ENCODE measurements around the gene TKT. TPM values are rescaled to one million over a fixed set of nuclear protein-coding genes. Genes with fewer than 3 reads are reported as not detected.

The TKT gene
- total and polyA plus RNA-seq, 2 of the 13 experiments (the other 11 are each of a cell fraction or from before 2014, with no cell fraction given): 150 to 238 TPM

- H3K79me2 ChIP-seq (ENCODE audit: insufficient read depth, low read length): no peaks in the 10 kb centered on the region
- DNase-seq (ENCODE audit: low spot score) (no peak), FAIRE-seq (no peak), ATAC-seq (no peak)
- H3K4me3 ChIP-seq (replicated peaks in 1 of 3; ENCODE audit: insufficient read depth in 1 of 3, low read depth in 2 of 3, low read length in 3 of 3): no peak overlapping the region
- TF ChIP-seq FOXA3 (CRISPR knock-in tag; IDR thresholded peaks at IDR 0.05): no peak
- TF ChIP-seq ZNF224 (CRISPR knock-in tag; IDR thresholded peaks at IDR 0.05): no peak
- no peak for TF ChIP-seq SALL2 (CRISPR knock-in tag; IDR thresholded peaks at IDR 0.05)
- no peak for TF ChIP-seq ZGPAT (CRISPR knock-in tag; IDR thresholded peaks at IDR 0.05)
- TF ChIP-seq KLF6 (CRISPR knock-in tag; IDR thresholded peaks at IDR 0.05): no peak
- TF ChIP-seq MEIS2 (CRISPR knock-in tag; IDR thresholded peaks at IDR 0.05): no peak
- no peak for TF ChIP-seq ZNF580 (CRISPR knock-in tag; IDR thresholded peaks at IDR 0.05; ENCODE audit: borderline replicate concordance, low read depth)
- no peak for TF ChIP-seq ZNF362 (CRISPR knock-in tag; IDR thresholded peaks at IDR 0.05; ENCODE audit: borderline replicate concordance)
- TF ChIP-seq ZNF234 (CRISPR knock-in tag; conservative IDR thresholded peaks at IDR 0.05): no peak
- TF ChIP-seq ATF3 (CRISPR knock-in tag; IDR thresholded peaks at IDR 0.05): no peak
- TF ChIP-seq ZNF574 (CRISPR knock-in tag; IDR thresholded peaks at IDR 0.05): no peak
- no peak for TF ChIP-seq ZNF597 (CRISPR knock-in tag; IDR thresholded peaks at IDR 0.05)
- no peak overlapping the region for H3K9ac ChIP-seq (ENCODE audit: insufficient read depth, low read depth, low read length)
- H3K4me2 ChIP-seq (ENCODE audit: low read depth, low read length): no peak overlapping the region
- 98% methylated on average over 7 of the region's 10 CpGs for WGBS (ENCODE audit: low lambda C conversion rate)
- H3K4me1 ChIP-seq (ENCODE audit: insufficient read depth, low read length): peaks cover 41% of the 10 kb centered on the region
- intact Hi-C loops (cut with micrococcal nuclease; ENCODE audit: unreplicated experiment): no loop called here
- H2AFZ ChIP-seq (ENCODE audit: low read length): no peak overlapping the region
- H3K9me3 ChIP-seq (ENCODE audit: low read length): no peaks in the 10 kb centered on the region
- no TSS peak for BruUV-seq (replicated peaks)
- ChIA-PET CTCF (ENCODE audit: low intra/inter-chr PET ratio, low total read pairs) (no interaction called here), POLR2A (interaction anchor here (1.3 kb wide), 1 partner anchor 10 kb away, joined by 3 read pairs; no protein-coding TSS in a partner anchor)
- peaks cover 55 to 78% of the 10 kb centered on the region in 2 experiments for H3K36me3 ChIP-seq (replicated peaks in 1 of 2; ENCODE audit: control insufficient read depth in 1 of 2, insufficient read depth in 2 of 2, low read length in 2 of 2)
- no peaks in the 10 kb centered on the region for H4K20me1 ChIP-seq (ENCODE audit: insufficient read depth, low read length)
- no peaks in the 10 kb centered on the region for H3K27me3 ChIP-seq (ENCODE audit: control insufficient read depth in 1 of 2, insufficient read depth in 2 of 2, low read length in 2 of 2)
- in situ Hi-C loops (cut with HindIII; ENCODE audit: extremely low pct_ligation_motif_present, low pct_unique_long_range_greater_than_20kb): no loop called here
- H3K27ac ChIP-seq (ENCODE audit: extremely low read length, insufficient read depth, low read length): no peak overlapping the region
These were observed 21.0 kb downstream of the TKT start for GRCh38 chr3:53234841-53235232.
